ENCODE results near the gene VANGL1. TPM values are rescaled to one million over a fixed set of nuclear protein-coding genes. Genes with fewer than 3 reads are reported as not detected.

VANGL1 gene
- total and polyA plus RNA-seq, 4 experiments from 2014 or later = 1.5 to 2.3 (median 1.7) TPM

- Histone ChIP-seq H3K36me3 (ENCODE audit: insufficient read depth, low read length) (no peaks in the 10 kb centered on the region), H3K4me3 (ENCODE audit: low read length in 2 of 2) (no peak overlapping the region), H3K27ac (ENCODE audit: low read depth, low read length) (no peak overlapping the region), H3K27me3 (ENCODE audit: insufficient read depth, low read length) (no peaks in the 10 kb centered on the region), H3K4me1 (ENCODE audit: insufficient read depth, low read length) (no peaks in the 10 kb centered on the region), H3K9me3 (ENCODE audit: control insufficient read depth in 1 of 2, low read length in 2 of 2) (no peaks in the 10 kb centered on the region)
- ChIA-PET CTCF (ENCODE audit: partially characterized antibody) (no interaction called here), POLR2A (ENCODE audit: partially characterized antibody) (no interaction called here)
- H3K4me1 Mint-ChIP-seq = no peaks in the 10 kb centered on the region
- no peak overlapping the region for H3K4me3 Mint-ChIP-seq
- peaks cover 0 to 2% (median 0%) of the 10 kb centered on the region in 8 donors for H3K9me3 Mint-ChIP-seq
- DNase-seq = no peak
- intact Hi-C loops (cut with micrococcal nuclease) = no loop called here
- peaks cover 5 to 11% of the 10 kb centered on the region in 2 donors for H3K36me3 Mint-ChIP-seq
- no peaks in the 10 kb centered on the region for H3K27me3 Mint-ChIP-seq
- no peak overlapping the region for H3K27ac Mint-ChIP-seq
Observed at GRCh38 chr1:115666206-115666605, 24.4 kb downstream of the VANGL1 start.

DNA sequence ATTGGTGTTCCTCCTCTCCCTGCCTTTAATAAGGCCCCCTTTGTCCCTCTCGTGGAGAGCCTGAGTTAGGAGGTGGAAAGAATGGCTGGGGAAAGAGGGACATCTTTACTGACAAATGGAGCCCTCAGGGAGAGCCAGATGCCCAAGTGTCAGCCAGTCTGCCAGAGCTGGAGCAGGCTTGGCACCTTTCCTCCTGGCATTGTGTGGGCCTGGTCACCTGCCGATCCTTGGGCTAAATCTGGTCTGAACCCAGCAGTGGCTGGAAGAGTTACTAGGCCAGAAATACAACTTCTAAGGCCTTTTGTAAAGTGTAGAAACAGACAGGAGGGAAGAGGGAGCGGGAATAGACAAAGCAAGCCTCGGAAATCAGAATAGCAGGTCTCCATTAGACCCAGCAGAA, 24.9 kb downstream of the VANGL1 start:
- no peaks in the 10 kb centered on the region for H3K4me1 ChIP-seq (ENCODE audit: insufficient read depth, low read length)
- H3K36me3 ChIP-seq (ENCODE audit: insufficient read depth, low read length) = no peaks in the 10 kb centered on the region
- no peak overlapping the region for H3K4me3 ChIP-seq (ENCODE audit: low read length in 2 of 2)
- no peaks in the 10 kb centered on the region for H3K4me1 Mint-ChIP-seq
- peaks cover 5 to 11% of the 10 kb centered on the region in 2 donors for H3K36me3 Mint-ChIP-seq
- H3K27me3 ChIP-seq (ENCODE audit: insufficient read depth, low read length) = no peaks in the 10 kb centered on the region
- intact Hi-C loops (cut with micrococcal nuclease) = no loop called here
- POLR2A ChIA-PET (ENCODE audit: partially characterized antibody) = no interaction called here
- H3K27me3 Mint-ChIP-seq = no peaks in the 10 kb centered on the region
- H3K4me3 Mint-ChIP-seq = no peak overlapping the region
- no peaks in the 10 kb centered on the region for H3K9me3 ChIP-seq (ENCODE audit: control insufficient read depth in 1 of 2, low read length in 2 of 2)
- H3K9me3 Mint-ChIP-seq = peaks cover 0 to 2% (median 0%) of the 10 kb centered on the region in 8 donors
- DNase-seq = no peak
- H3K27ac ChIP-seq (ENCODE audit: low read depth, low read length) = no peak overlapping the region
- H3K27ac Mint-ChIP-seq = no peak overlapping the region
- CTCF ChIA-PET (ENCODE audit: partially characterized antibody) = no interaction called here

GRCh38 chr1:115668579-115668978, 26.8 kb downstream of the VANGL1 start:
- Histone ChIP-seq H3K9me3 (ENCODE audit: control insufficient read depth in 1 of 2, low read length in 2 of 2) (no peaks in the 10 kb centered on the region), H3K27ac (ENCODE audit: low read depth, low read length) (no peak overlapping the region), H3K4me3 (ENCODE audit: low read length in 2 of 2) (no peak overlapping the region), H3K36me3 (ENCODE audit: insufficient read depth, low read length) (no peaks in the 10 kb centered on the region), H3K4me1 (ENCODE audit: insufficient read depth, low read length) (no peaks in the 10 kb centered on the region), H3K27me3 (ENCODE audit: insufficient read depth, low read length) (no peaks in the 10 kb centered on the region)
- Mint-ChIP-seq H3K4me3 (no peak overlapping the region), H3K27me3 (no peaks in the 10 kb centered on the region), H3K36me3 (peaks cover 5 to 9% of the 10 kb centered on the region in 2 donors), H3K4me1 (no peaks in the 10 kb centered on the region), H3K9me3 (peaks cover 0 to 2% (median 0%) of the 10 kb centered on the region in 8 donors), H3K27ac (no peak overlapping the region)
- CTCF ChIA-PET (ENCODE audit: partially characterized antibody) = interaction anchor here (1.4 kb wide), 1 partner anchor 38 kb away, joined by 4 read pairs; no protein-coding TSS in a partner anchor
- intact Hi-C loops (cut with micrococcal nuclease) = no loop called here
- POLR2A ChIA-PET (ENCODE audit: partially characterized antibody) = no interaction called here
- DNase-seq = no peak

- Histone ChIP-seq H3K9me3 (ENCODE audit: control insufficient read depth in 1 of 2, low read length in 2 of 2) (no peaks in the 10 kb centered on the region), H3K4me3 (ENCODE audit: low read length in 2 of 2) (no peak overlapping the region), H3K27me3 (ENCODE audit: insufficient read depth, low read length) (no peaks in the 10 kb centered on the region), H3K4me1 (ENCODE audit: insufficient read depth, low read length) (no peaks in the 10 kb centered on the region), H3K36me3 (ENCODE audit: insufficient read depth, low read length) (no peaks in the 10 kb centered on the region), H3K27ac (ENCODE audit: low read depth, low read length) (no peak overlapping the region)
- Mint-ChIP-seq H3K27me3 (no peaks in the 10 kb centered on the region), H3K4me1 (no peaks in the 10 kb centered on the region), H3K27ac (no peak overlapping the region), H3K9me3 (peaks cover 0 to 2% (median 0%) of the 10 kb centered on the region in 8 donors), H3K4me3 (no peak overlapping the region), H3K36me3 (peaks cover under 1 to 5% of the 10 kb centered on the region in 2 donors)
- DNase-seq = no peak
- intact Hi-C loops (cut with micrococcal nuclease) = no loop called here
- CTCF ChIA-PET (ENCODE audit: partially characterized antibody) = interaction anchor here (1.4 kb wide), 1 partner anchor 38 kb away, joined by 4 read pairs; no protein-coding TSS in a partner anchor
- POLR2A ChIA-PET (ENCODE audit: partially characterized antibody) = no interaction called here
Observed at GRCh38 chr1:115669002-115669673, 27.4 kb downstream of the VANGL1 start.

GRCh38 chr1:115669886-115670285, 28.1 kb downstream of the VANGL1 start:
- H3K9me3 ChIP-seq (ENCODE audit: control insufficient read depth in 1 of 2, low read length in 2 of 2) = no peaks in the 10 kb centered on the region
- H3K27me3 Mint-ChIP-seq = no peaks in the 10 kb centered on the region
- H3K36me3 Mint-ChIP-seq = peaks cover 0 to 3% of the 10 kb centered on the region in 2 donors
- H3K4me3 ChIP-seq (ENCODE audit: low read length in 2 of 2) = no peak overlapping the region
- H3K36me3 ChIP-seq (ENCODE audit: insufficient read depth, low read length) = no peaks in the 10 kb centered on the region
- H3K4me1 ChIP-seq (ENCODE audit: insufficient read depth, low read length) = no peaks in the 10 kb centered on the region
- no peak overlapping the region for H3K27ac Mint-ChIP-seq
- no peak for DNase-seq
- no peaks in the 10 kb centered on the region for H3K4me1 Mint-ChIP-seq
- peaks cover 0 to 2% (median 0%) of the 10 kb centered on the region in 8 donors for H3K9me3 Mint-ChIP-seq
- H3K27me3 ChIP-seq (ENCODE audit: insufficient read depth, low read length) = no peaks in the 10 kb centered on the region
- ChIA-PET POLR2A (ENCODE audit: partially characterized antibody) (no interaction called here), CTCF (ENCODE audit: partially characterized antibody) (no interaction called here)
- no peak overlapping the region for H3K27ac ChIP-seq (ENCODE audit: low read depth, low read length)
- H3K4me3 Mint-ChIP-seq = no peak overlapping the region
- intact Hi-C loops (cut with micrococcal nuclease) = no loop called here

DNA sequence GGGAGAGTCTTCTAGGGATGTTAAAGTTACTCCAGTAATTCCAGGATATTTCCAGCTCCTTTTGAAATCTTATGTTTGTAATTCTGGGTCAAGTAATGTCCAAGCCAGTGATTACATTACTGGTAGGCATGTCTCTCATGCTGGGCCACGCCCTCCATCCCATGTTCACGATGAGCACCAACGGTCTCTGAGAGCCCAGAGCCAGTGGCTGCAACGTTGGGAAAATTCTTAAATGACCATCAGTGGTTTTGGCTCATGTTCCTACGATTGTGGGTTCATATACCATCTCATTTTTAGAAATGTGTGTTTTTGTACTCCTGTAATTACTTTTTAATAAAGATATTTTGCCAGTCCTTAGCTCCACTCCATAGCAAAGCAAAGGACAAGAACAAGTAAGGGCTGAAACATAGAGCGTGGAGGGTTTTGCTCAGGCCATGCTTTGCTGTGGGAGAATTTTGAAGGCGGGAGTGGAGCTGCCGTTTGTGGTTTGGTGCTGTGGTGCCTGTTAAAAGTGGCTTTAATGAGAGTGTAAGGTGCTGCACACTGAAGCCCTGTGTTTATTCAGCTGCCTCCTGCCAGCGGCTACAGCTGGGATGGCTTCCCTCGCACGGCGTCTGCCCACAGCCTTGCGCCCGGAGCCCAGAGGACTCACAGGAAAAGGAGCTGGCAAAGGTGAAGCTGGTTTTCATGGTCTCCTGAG, 28.9 kb downstream of the VANGL1 start:
- no peak for DNase-seq
- H3K4me1 Mint-ChIP-seq = no peaks in the 10 kb centered on the region
- H3K4me3 ChIP-seq (ENCODE audit: low read length in 2 of 2) = no peak overlapping the region
- ChIA-PET CTCF (ENCODE audit: partially characterized antibody) (interaction anchor here (1.4 kb wide), 1 partner anchor 35 kb away, joined by 3 read pairs; no protein-coding TSS in a partner anchor), POLR2A (ENCODE audit: partially characterized antibody) (no interaction called here)
- H3K4me1 ChIP-seq (ENCODE audit: insufficient read depth, low read length) = no peaks in the 10 kb centered on the region
- H3K27ac ChIP-seq (ENCODE audit: low read depth, low read length) = no peak overlapping the region
- no peak overlapping the region for H3K4me3 Mint-ChIP-seq
- no peak overlapping the region for H3K27ac Mint-ChIP-seq
- H3K36me3 Mint-ChIP-seq = peaks cover 0 to 2% of the 10 kb centered on the region in 2 donors
- intact Hi-C loops (cut with micrococcal nuclease) = no loop called here
- H3K9me3 Mint-ChIP-seq = peaks cover 0 to 2% (median 0%) of the 10 kb centered on the region in 8 donors
- H3K9me3 ChIP-seq (ENCODE audit: control insufficient read depth in 1 of 2, low read length in 2 of 2) = no peaks in the 10 kb centered on the region
- H3K27me3 Mint-ChIP-seq = no peaks in the 10 kb centered on the region
- H3K27me3 ChIP-seq (ENCODE audit: insufficient read depth, low read length) = no peaks in the 10 kb centered on the region
- H3K36me3 ChIP-seq (ENCODE audit: insufficient read depth, low read length) = no peaks in the 10 kb centered on the region

GRCh38 chr1:115671176-115671934, 29.6 kb downstream of the VANGL1 start:
- no peaks in the 10 kb centered on the region for H3K4me1 ChIP-seq (ENCODE audit: insufficient read depth, low read length)
- no peak for DNase-seq
- ChIA-PET POLR2A (ENCODE audit: partially characterized antibody) (no interaction called here), CTCF (ENCODE audit: partially characterized antibody) (interaction anchor here (1.4 kb wide), 1 partner anchor 35 kb away, joined by 3 read pairs; no protein-coding TSS in a partner anchor)
- no peak overlapping the region for H3K4me3 Mint-ChIP-seq
- intact Hi-C loops (cut with micrococcal nuclease) = no loop called here
- H3K36me3 ChIP-seq (ENCODE audit: insufficient read depth, low read length) = no peaks in the 10 kb centered on the region
- no peak overlapping the region for H3K27ac Mint-ChIP-seq
- no peaks in the 10 kb centered on the region for H3K27me3 Mint-ChIP-seq
- H3K27ac ChIP-seq (ENCODE audit: low read depth, low read length) = no peak overlapping the region
- H3K4me1 Mint-ChIP-seq = no peaks in the 10 kb centered on the region
- no peaks in the 10 kb centered on the region for H3K9me3 ChIP-seq (ENCODE audit: control insufficient read depth in 1 of 2, low read length in 2 of 2)
- H3K36me3 Mint-ChIP-seq = no peaks in the 10 kb centered on the region
- H3K4me3 ChIP-seq (ENCODE audit: low read length in 2 of 2) = no peak overlapping the region
- H3K9me3 Mint-ChIP-seq = peaks cover 0 to 2% (median 0%) of the 10 kb centered on the region in 8 donors
- no peaks in the 10 kb centered on the region for H3K27me3 ChIP-seq (ENCODE audit: insufficient read depth, low read length)

Data from CD4-positive, alpha-beta memory T cell (primary cell).